Fibroblast of the aortic adventitia (primary cell): ENCODE data around the gene NRCAM. TPM values are rescaled to one million over a fixed set of nuclear protein-coding genes. Genes with fewer than 3 reads are reported as not detected.
A peak's percentile ranks its signal among the peaks of the same experiment; 100 is the strongest.

Experiments
- DNase-seq: peaks from one replicate; pipeline ENCODE4 v3.0.0-alpha.2; 2010; ENCODE audit warnings: low read depth
- H3K4me3 ChIP-seq: 2 replicates; pipeline ENCODE4 v1.5.1; 2011; ENCODE audit warnings: low read depth, mild to moderate bottlenecking, control low read depth, low read length, moderate library complexity
- CTCF ChIP-seq: IDR thresholded peaks from 2 replicates; pipeline ENCODE4 v1.5.1; 2011; ENCODE audit warnings: mild to moderate bottlenecking, low read length, control low read depth, inconsistent platforms; ENCODE audit not compliant: insufficient read depth
- total RNA-seq: library from RNA; depleted of rRNA; stranded (reverse); fragments of >200 nt; gene quantifications from 2 replicates; pipeline ENCODE4 v1.2.3, GENCODE V29; 2012; ENCODE audit warnings: low replicate concordance

NRCAM gene
- total RNA-seq, 1 donor: 2.3 TPM

- no peak for DNase-seq
- no peak overlapping the region for H3K4me3 ChIP-seq
- no peak for TF ChIP-seq CTCF
These were observed 321.8 kb downstream of the NRCAM start for GRCh38 chr7:108134486-108134885.

- no peak overlapping the region for H3K4me3 ChIP-seq
- no peak for TF ChIP-seq CTCF
- DNase-seq: no peak
These were observed 323.5 kb downstream of the NRCAM start for GRCh38 chr7:108132551-108133265.

GRCh38 chr7:108130261-108130660, 326.0 kb downstream of the NRCAM start, which contains the start of gene LAMB4:
Gene LAMB4, minus strand, starts transcription at chr7:108130361. Its CDS starts 7,197 bp downstream, at chr7:108123164.
- H3K4me3 ChIP-seq: no peak within 1 kb of the TSS
- no peak for DNase-seq
- no peak for TF ChIP-seq CTCF

GRCh38 chr7:108129018-108129965, 326.9 kb downstream of the NRCAM start:
- no peak overlapping the region for H3K4me3 ChIP-seq
- peak; percentile 28 for DNase-seq
- no peak for TF ChIP-seq CTCF

GRCh38 chr7:108128514-108128913, 327.7 kb downstream of the NRCAM start:
- DNase-seq: no peak
- TF ChIP-seq CTCF: no peak
- no peak overlapping the region for H3K4me3 ChIP-seq

- TF ChIP-seq CTCF: no peak
These were observed 328.8 kb downstream of the NRCAM start for GRCh38 chr7:108127461-108127860.

More at GRCh38 chr7:108127461-108127860, 328.8 kb downstream of the NRCAM start:
- no peak overlapping the region for H3K4me3 ChIP-seq
- no peak for DNase-seq
